Suprapubic skin (tissue), 4 donors: ENCODE data around the gene GOLGA3. TPM values are rescaled to one million over a fixed set of nuclear protein-coding genes. Genes with fewer than 3 reads are reported as not detected.
"Not testable (repeated sequence)": the region's sequence is repeated elsewhere in the genome, so short reads cannot be mapped to it uniquely, and the experiment has no call there.

Experiments
- DNase-seq, 2 donors: peaks; one replicate each; pipeline ENCODE4 v3.0.0-alpha.2; 2019; ENCODE audit warnings: low spot score in 2 of 2
- H3K27ac ChIP-seq: fragments of 200-600 bp; sonication (generic); one replicate; pipeline ENCODE4 v1.5.1; 2019
- H3K27me3 ChIP-seq: fragments of 200-600 bp; sonication (generic); one replicate; pipeline ENCODE4 v1.5.1; 2019
- H3K36me3 ChIP-seq: fragments of 200-600 bp; sonication (generic); one replicate; pipeline ENCODE4 v1.5.1; 2019
- H3K4me1 ChIP-seq: fragments of 200-600 bp; sonication (generic); one replicate; pipeline ENCODE4 v1.5.1; 2019
- H3K4me3 ChIP-seq: fragments of 200-600 bp; sonication (generic); one replicate; pipeline ENCODE4 v1.5.1; 2019; ENCODE audit warnings: mild to moderate bottlenecking
- H3K9me3 ChIP-seq: fragments of 200-600 bp; sonication (generic); one replicate; pipeline ENCODE4 v1.5.1; 2019
- CTCF ChIP-seq, 2 donors: fragments of 200-600 bp in 1 of 2; fragments of 450-650 bp in 1 of 2; sonication (generic) in 1 of 2; IDR thresholded peaks; one replicate each; pipeline ENCODE4 v1.5.1; 2016 to 2019; ENCODE audit warnings: antibody characterized with exemption in 2 of 2, mild to moderate bottlenecking in 1 of 2, moderate library complexity in 1 of 2
- EP300 ChIP-seq: sonication (generic); formaldehyde crosslinking; IDR thresholded peaks from one replicate; pipeline ENCODE4 v1.6.1; 2017; ENCODE audit warnings: antibody characterized with exemption
- POLR2A ChIP-seq, 2 donors: fragments of 450-650 bp; IDR thresholded peaks; one replicate each; pipeline ENCODE4 v1.6.1; 2017; ENCODE audit warnings: antibody characterized with exemption in 2 of 2, mild to moderate bottlenecking in 2 of 2, moderate library complexity in 2 of 2
- POLR2AphosphoS5 ChIP-seq, 3 donors: sonication (generic); formaldehyde crosslinking; IDR thresholded peaks; one replicate each; pipeline ENCODE4 v1.6.1; 2017; ENCODE audit warnings: antibody characterized with exemption in 3 of 3
- WGBS: methylation state at CpG from one replicate; pipeline ENCODE4 v1.1.5; 2018; 5-methylcytosine and 5-hydroxymethylcytosine counted together
- total RNA-seq, 4 donors: library from RNA; depleted of rRNA; stranded (reverse); fragments of >200 nt; gene quantifications; one replicate each; pipeline ENCODE4 v1.1.0, GENCODE V29; 2016

Gene GOLGA3
- total RNA-seq, 4 donors from 2014 or later, result 75.8 to 98.4 (median 81.0) TPM

- 85% methylated on average over 16 of the region's 20 CpGs for WGBS
- no peak overlapping the region for H3K27ac ChIP-seq
- no peak overlapping the region for H3K4me3 ChIP-seq
- TF ChIP-seq POLR2AphosphoS5 (IDR thresholded peaks at IDR 0.05) (no peak), CTCF (IDR thresholded peaks at IDR 0.05) (no peak), EP300 (no peak), POLR2A (IDR thresholded peaks at IDR 0.05) (no peak)
- H3K36me3 ChIP-seq, result peaks cover 53% of the 10 kb centered on the region
- H3K4me1 ChIP-seq, result peaks cover 17% of the 10 kb centered on the region
- no peaks in the 10 kb centered on the region for H3K27me3 ChIP-seq
- no peaks in the 10 kb centered on the region for H3K9me3 ChIP-seq
- DNase-seq, result no peak
These were observed 11.9 kb upstream of the GOLGA3 start for GRCh38 chr12:132840536-132840935.

GRCh38 chr12:132839558-132840235 is 11.0 kb upstream of the GOLGA3 start:
- Histone ChIP-seq H3K9me3 (no peaks in the 10 kb centered on the region), H3K4me1 (peaks cover 17% of the 10 kb centered on the region), H3K27ac (no peak overlapping the region), H3K27me3 (no peaks in the 10 kb centered on the region), H3K4me3 (no peak overlapping the region), H3K36me3 (peaks cover 45% of the 10 kb centered on the region)
- no peak for TF ChIP-seq CTCF (IDR thresholded peaks at IDR 0.05)
- TF ChIP-seq POLR2A (IDR thresholded peaks at IDR 0.05), result no peak
- TF ChIP-seq EP300, result no peak
- TF ChIP-seq POLR2AphosphoS5 (IDR thresholded peaks at IDR 0.05), result no peak
- no peak for DNase-seq
- 83% methylated on average over 14 of the region's 14 CpGs for WGBS

- Histone ChIP-seq H3K9me3 (no peaks in the 10 kb centered on the region), H3K27ac (peak overlapping the region; percentile 24), H3K4me3 (no peak overlapping the region), H3K27me3 (no peaks in the 10 kb centered on the region), H3K36me3 (peaks cover 39% of the 10 kb centered on the region), H3K4me1 (peaks cover 17% of the 10 kb centered on the region)
- 70% methylated on average over 11 of the region's 17 CpGs for WGBS
- DNase-seq, result no peak
- TF ChIP-seq POLR2A (IDR thresholded peaks at IDR 0.05) (no peak), CTCF (IDR thresholded peaks at IDR 0.05) (no peak), POLR2AphosphoS5 (IDR thresholded peaks at IDR 0.05) (no peak), EP300 (no peak)
These were observed 9.9 kb upstream of the GOLGA3 start for GRCh38 chr12:132838410-132839080.

GRCh38 chr12:132837693-132838409 is 9.2 kb upstream of the GOLGA3 start:
- no peak overlapping the region for H3K4me3 ChIP-seq
- peaks cover 17% of the 10 kb centered on the region for H3K4me1 ChIP-seq
- peak overlapping the region; percentile 24 for H3K27ac ChIP-seq
- 26% methylated on average over 25 of the region's 27 CpGs for WGBS
- TF ChIP-seq POLR2A (IDR thresholded peaks at IDR 0.05) (no peak), POLR2AphosphoS5 (IDR thresholded peaks at IDR 0.05) (no peak), EP300 (no peak), CTCF (IDR thresholded peaks at IDR 0.05) (no peak)
- no peaks in the 10 kb centered on the region for H3K9me3 ChIP-seq
- peaks cover 39% of the 10 kb centered on the region for H3K36me3 ChIP-seq
- no peaks in the 10 kb centered on the region for H3K27me3 ChIP-seq
- DNase-seq, result no peak

- H3K9me3 ChIP-seq, result no peaks in the 10 kb centered on the region
- peaks cover 17% of the 10 kb centered on the region for H3K4me1 ChIP-seq
- DNase-seq, result no peak
- no peak overlapping the region for H3K4me3 ChIP-seq
- 83% methylated on average over 5 of the region's 5 CpGs for WGBS
- H3K27ac ChIP-seq, result no peak overlapping the region
- TF ChIP-seq CTCF (IDR thresholded peaks at IDR 0.05), result no peak
- TF ChIP-seq EP300, result no peak
- TF ChIP-seq POLR2A (IDR thresholded peaks at IDR 0.05), result no peak
- TF ChIP-seq POLR2AphosphoS5 (IDR thresholded peaks at IDR 0.05), result no peak
- H3K27me3 ChIP-seq, result no peaks in the 10 kb centered on the region
- peaks cover 33% of the 10 kb centered on the region for H3K36me3 ChIP-seq
These were observed 8.2 kb upstream of the GOLGA3 start for GRCh38 chr12:132836795-132837331.

GRCh38 chr12:132836230-132836629 is 7.6 kb upstream of the GOLGA3 start:
- H3K27ac ChIP-seq, H3K27me3 ChIP-seq, H3K4me3 ChIP-seq, DNase-seq, H3K9me3 ChIP-seq: not testable (repeated sequence)
- 87% methylated on average over 12 of the region's 30 CpGs for WGBS
- H3K4me1 ChIP-seq, result peaks cover 17% of the 10 kb centered on the region
- peaks cover 27% of the 10 kb centered on the region for H3K36me3 ChIP-seq
